ENCODE results near the gene DRD4. TPM values are rescaled to one million over a fixed set of nuclear protein-coding genes. Genes with fewer than 3 reads are reported as not detected.

Gene DRD4
- total and polyA plus RNA-seq, 4 donors, result 1.3 to 3.4 (median 2.1) TPM; not detected in 1

GRCh38 chr11:613369-613968, 23.6 kb upstream of the DRD4 start:
- no peaks in the 10 kb centered on the region for H3K27me3 ChIP-seq (ENCODE audit: control insufficient read depth in 1 of 2, insufficient read depth in 2 of 2, low read length in 1 of 2)
- no peak overlapping the region for H3K4me3 ChIP-seq (ENCODE audit: low read length in 2 of 2)
- 62 to 67% methylated on average over 23 to 36 of the region's 36 CpGs for WGBS, 2 donors
- no peaks in the 10 kb centered on the region for H3K9me3 ChIP-seq (ENCODE audit: control insufficient read depth, low read length)
- no peak for ATAC-seq (ENCODE audit: low FRiP score)
- intact Hi-C loops (cut with DNase I), result loop anchor here in 1 of 2 donors (5.0 kb wide), 1 partner anchor 36 kb away; the partner anchor contains the start of gene PHRF1
- H3K4me1 ChIP-seq (ENCODE audit: control insufficient read depth in 1 of 2, insufficient read depth in 2 of 2, low read length in 2 of 2), result no peaks in the 10 kb centered on the region
- no peak overlapping the region for H3K27ac ChIP-seq (ENCODE audit: low read depth in 1 of 2, low read length in 2 of 2)
- DNase-seq, result peak in 1 of 2 donors; percentile 79
- H3K36me3 ChIP-seq (ENCODE audit: control insufficient read depth in 1 of 2, insufficient read depth in 2 of 2, low read length in 1 of 2), result peaks cover 0 to 5% of the 10 kb centered on the region in 2 donors

- WGBS, 2 donors, result 65 to 80% methylated on average over 13 to 14 of the region's 14 CpGs
- no peak for ATAC-seq (ENCODE audit: low FRiP score)
- intact Hi-C loops (cut with DNase I), result loop anchor here in 1 of 2 donors (5.0 kb wide), 1 partner anchor 37 kb away; the partner anchor contains the start of gene PHRF1
- Histone ChIP-seq H3K36me3 (ENCODE audit: control insufficient read depth in 1 of 2, insufficient read depth in 2 of 2, low read length in 1 of 2) (peaks cover 0 to 2% of the 10 kb centered on the region in 2 donors), H3K4me3 (ENCODE audit: low read length in 2 of 2) (no peak overlapping the region), H3K27me3 (ENCODE audit: control insufficient read depth in 1 of 2, insufficient read depth in 2 of 2, low read length in 1 of 2) (no peaks in the 10 kb centered on the region), H3K9me3 (ENCODE audit: control insufficient read depth, low read length) (no peaks in the 10 kb centered on the region), H3K27ac (ENCODE audit: low read depth in 1 of 2, low read length in 2 of 2) (peak overlapping the region in 1 of 2 donors; percentile 23), H3K4me1 (ENCODE audit: control insufficient read depth in 1 of 2, insufficient read depth in 2 of 2, low read length in 2 of 2) (no peaks in the 10 kb centered on the region)
- no peak for DNase-seq
These were observed 22.9 kb upstream of the DRD4 start for GRCh38 chr11:614021-614622.

GRCh38 chr11:614623-615503, 22.2 kb upstream of the DRD4 start:
- WGBS, 2 donors, result 51 to 53% methylated on average over 68 of the region's 68 CpGs
- no peaks in the 10 kb centered on the region for H3K9me3 ChIP-seq (ENCODE audit: control insufficient read depth, low read length)
- intact Hi-C loops (cut with DNase I), result loop anchor here in 1 of 2 donors (5.0 kb wide), 1 partner anchor 38 kb away; the partner anchor contains the start of gene PHRF1
- no peaks in the 10 kb centered on the region for H3K4me1 ChIP-seq (ENCODE audit: control insufficient read depth in 1 of 2, insufficient read depth in 2 of 2, low read length in 2 of 2)
- peaks cover 0 to 2% of the 10 kb centered on the region in 2 donors for H3K36me3 ChIP-seq (ENCODE audit: control insufficient read depth in 1 of 2, insufficient read depth in 2 of 2, low read length in 1 of 2)
- H3K4me3 ChIP-seq (ENCODE audit: low read length in 2 of 2), result peak overlapping the region; percentile 48 to 83
- no peaks in the 10 kb centered on the region for H3K27me3 ChIP-seq (ENCODE audit: control insufficient read depth in 1 of 2, insufficient read depth in 2 of 2, low read length in 1 of 2)
- DNase-seq (peak in 1 of 2 donors; percentile 54), ATAC-seq (ENCODE audit: low FRiP score) (peak; percentile 1)
- H3K27ac ChIP-seq (ENCODE audit: low read depth in 1 of 2, low read length in 2 of 2), result peak overlapping the region in 1 of 2 donors; percentile 51

GRCh38 chr11:615504-616319, 21.4 kb upstream of the DRD4 start, which contains the start of gene IRF7:
TSS of gene IRF7 (minus strand) at chr11:615950. CDS start at chr11:615364, 586 bp downstream.
- ATAC-seq (ENCODE audit: low FRiP score) (peak; percentile 92), DNase-seq (peak; percentile 99)
- WGBS, 2 donors, result 5% methylated on average over 63 to 66 of the region's 66 CpGs
- Histone ChIP-seq H3K4me3 (ENCODE audit: low read length in 2 of 2) (peak within 1 kb of the TSS; percentile 48 to 83), H3K9me3 (ENCODE audit: control insufficient read depth, low read length) (no peaks in the 10 kb centered on the region), H3K36me3 (ENCODE audit: control insufficient read depth in 1 of 2, insufficient read depth in 2 of 2, low read length in 1 of 2) (peaks cover 0 to 2% of the 10 kb centered on the region in 2 donors), H3K27me3 (ENCODE audit: control insufficient read depth in 1 of 2, insufficient read depth in 2 of 2, low read length in 1 of 2) (no peaks in the 10 kb centered on the region), H3K27ac (ENCODE audit: low read depth in 1 of 2, low read length in 2 of 2) (peak within 1 kb of the TSS; percentile 51 to 63), H3K4me1 (ENCODE audit: control insufficient read depth in 1 of 2, insufficient read depth in 2 of 2, low read length in 2 of 2) (no peaks in the 10 kb centered on the region)
- intact Hi-C loops (cut with DNase I), result no loop called here

GRCh38 chr11:616320-617198, 20.5 kb upstream of the DRD4 start:
- intact Hi-C loops (cut with DNase I), result no loop called here
- Histone ChIP-seq H3K4me3 (ENCODE audit: low read length in 2 of 2) (no peak overlapping the region), H3K4me1 (ENCODE audit: control insufficient read depth in 1 of 2, insufficient read depth in 2 of 2, low read length in 2 of 2) (no peaks in the 10 kb centered on the region), H3K27me3 (ENCODE audit: control insufficient read depth in 1 of 2, insufficient read depth in 2 of 2, low read length in 1 of 2) (no peaks in the 10 kb centered on the region), H3K27ac (ENCODE audit: low read depth in 1 of 2, low read length in 2 of 2) (no peak overlapping the region), H3K36me3 (ENCODE audit: control insufficient read depth in 1 of 2, insufficient read depth in 2 of 2, low read length in 1 of 2) (no peaks in the 10 kb centered on the region), H3K9me3 (ENCODE audit: control insufficient read depth, low read length) (no peaks in the 10 kb centered on the region)
- DNase-seq, result peak in 1 of 2 donors; percentile 72
- WGBS, 2 donors, result 87 to 88% methylated on average over 39 of the region's 39 CpGs
- no peak for ATAC-seq (ENCODE audit: low FRiP score)

- intact Hi-C loops (cut with DNase I), result no loop called here
- H3K4me3 ChIP-seq (ENCODE audit: low read length in 2 of 2), result no peak overlapping the region
- DNase-seq, result peak in 1 of 2 donors; percentile 57
- H3K27me3 ChIP-seq (ENCODE audit: control insufficient read depth in 1 of 2, insufficient read depth in 2 of 2, low read length in 1 of 2), result no peaks in the 10 kb centered on the region
- no peak for ATAC-seq (ENCODE audit: low FRiP score)
- no peaks in the 10 kb centered on the region for H3K9me3 ChIP-seq (ENCODE audit: control insufficient read depth, low read length)
- H3K27ac ChIP-seq (ENCODE audit: low read depth in 1 of 2, low read length in 2 of 2), result no peak overlapping the region
- H3K36me3 ChIP-seq (ENCODE audit: control insufficient read depth in 1 of 2, insufficient read depth in 2 of 2, low read length in 1 of 2), result no peaks in the 10 kb centered on the region
- 93 to 95% methylated on average over 55 to 57 of the region's 57 CpGs for WGBS, 2 donors
- no peaks in the 10 kb centered on the region for H3K4me1 ChIP-seq (ENCODE audit: control insufficient read depth in 1 of 2, insufficient read depth in 2 of 2, low read length in 2 of 2)
These were observed 19.7 kb upstream of the DRD4 start for GRCh38 chr11:617199-617911.

GRCh38 chr11:617912-618682, 19.0 kb upstream of the DRD4 start:
- Histone ChIP-seq H3K36me3 (ENCODE audit: control insufficient read depth in 1 of 2, insufficient read depth in 2 of 2, low read length in 1 of 2) (no peaks in the 10 kb centered on the region), H3K9me3 (ENCODE audit: control insufficient read depth, low read length) (no peaks in the 10 kb centered on the region), H3K27me3 (ENCODE audit: control insufficient read depth in 1 of 2, insufficient read depth in 2 of 2, low read length in 1 of 2) (no peaks in the 10 kb centered on the region), H3K4me1 (ENCODE audit: control insufficient read depth in 1 of 2, insufficient read depth in 2 of 2, low read length in 2 of 2) (no peaks in the 10 kb centered on the region), H3K4me3 (ENCODE audit: low read length in 2 of 2) (no peak overlapping the region), H3K27ac (ENCODE audit: low read depth in 1 of 2, low read length in 2 of 2) (no peak overlapping the region)
- intact Hi-C loops (cut with DNase I), result no loop called here
- no peak for ATAC-seq (ENCODE audit: low FRiP score)
- 94% methylated on average over 25 of the region's 25 CpGs for WGBS, 2 donors
- DNase-seq, result no peak
